Psoas muscle (tissue), 8 donors: ENCODE measurements around the gene LPP. TPM values are rescaled to one million over a fixed set of nuclear protein-coding genes. Genes with fewer than 3 reads are reported as not detected.

Source experiments
- ATAC-seq, 4 donors: fragments of 200-7000 bp; cut with Tn5 transposase; one replicate each; pipeline ENCODE4 v1.9.1; 2020; ENCODE audit warnings: moderate library complexity in 3 of 4, mild to moderate bottlenecking in 2 of 4
- DNase-seq, 2 donors: peaks; one replicate each; pipeline ENCODE4 v3.0.0-alpha.2; 2020
- H3K27ac ChIP-seq: fragments of 200-600 bp; one replicate; pipeline ENCODE4 v1.8.0; 2022
- H3K27me3 ChIP-seq, 3 donors: fragments of 200-600 bp in 1 of 3; one replicate each; pipeline versions ENCODE4 v1.6.1 to v1.8.0; 2013 to 2022; ENCODE audit warnings: low read length in 2 of 3, mild to moderate bottlenecking in 2 of 3, moderate library complexity in 1 of 3; ENCODE audit not compliant: insufficient read depth in 3 of 3
- H3K36me3 ChIP-seq, 2 donors: fragments of 200-600 bp in 1 of 2; one replicate each; pipeline versions ENCODE4 v1.6.1 to v1.8.0; 2013 to 2022; ENCODE audit warnings: low read depth in 1 of 2, mild to moderate bottlenecking in 1 of 2, moderate library complexity in 1 of 2; ENCODE audit not compliant: insufficient read depth in 1 of 2
- H3K4me1 ChIP-seq: fragments of 200-600 bp; one replicate; pipeline ENCODE4 v1.8.0; 2022
- H3K4me3 ChIP-seq: fragments of 200-600 bp; one replicate; pipeline ENCODE4 v1.8.0; 2022; ENCODE audit warnings: mild to moderate bottlenecking
- H3K9me3 ChIP-seq: fragments of 200-600 bp; one replicate; pipeline ENCODE4 v1.8.0; 2022
- CTCF ChIP-seq: fragments of 200-600 bp; IDR thresholded peaks from one replicate; pipeline ENCODE4 v1.8.0; 2022; ENCODE audit warnings: antibody characterized with exemption
- WGBS, 3 donors: extraction: QIAGEN DNeasy Blood & Tissue Kit; methylation state at CpG; one replicate each; pipeline versions ENCODE4 v1.1.6 to v1.1.7; 2013; 5-methylcytosine and 5-hydroxymethylcytosine counted together
- intact Hi-C, 2 donors: fragments of 100-400 bp; cut with DNase I; formaldehyde crosslinking; loops; one replicate each; pipeline versions ENCODE4 v1.11.0 to v1.14.2; 2022
- polyA plus RNA-seq, 3 donors: library from polyadenylated mRNA; stranded (reverse); fragments of 200-250 nt; gene quantifications; one replicate each; pipeline ENCODE4 v1.2.3, GENCODE V29; 2013
- total RNA-seq, 4 donors: library from RNA; stranded (reverse); fragmentation: NEBNext Ultra II Directional in 2 of 4; extraction: Animal tissue kit (Norgen Biotek cat#: 25700) in 2 of 4; gene quantifications; one replicate each; pipeline versions ENCODE4 v1.2.1 to v1.2.4, GENCODE V29; 2021 to 2023
- donor health status: healthy with polysubstance abuse.
- donor health status: DM: no; HTN: no; CAD: no; lungs with moderate emphysema.
- donor health status: Bipolar disorder and iron deficiency.
- donor health status: healthy.
- donor health status: DM: yes; HTN: yes; CAD: no.
- donor health status: DM: no; HTN: no; CAD: no.
- donor health status: DM: no; HTN: no; CAD: no.
- donor health status: DM: yes; HTN: yes; CAD: no.

Gene LPP
- total and polyA plus RNA-seq, 7 donors, result 2.6 to 80.3 (median 42.8) TPM

GRCh38 chr3:188513662-188514328 is 359.8 kb downstream of the LPP start:
- 85 to 94% (median 91%) methylated on average over 7 of the region's 7 CpGs for WGBS, 3 donors
- no peak for TF ChIP-seq CTCF
- Histone ChIP-seq H3K27me3 (no peaks in the 10 kb centered on the region), H3K36me3 (no peaks in the 10 kb centered on the region), H3K4me3 (no peak overlapping the region), H3K27ac (no peak overlapping the region), H3K9me3 (no peaks in the 10 kb centered on the region), H3K4me1 (peaks cover 14% of the 10 kb centered on the region)
- DNase-seq (no peak), ATAC-seq (no peak)
- intact Hi-C loops, result no loop called here

- ATAC-seq, result no peak
- intact Hi-C loops, result no loop called here
- Histone ChIP-seq H3K36me3 (no peaks in the 10 kb centered on the region), H3K9me3 (no peaks in the 10 kb centered on the region), H3K27ac (no peak overlapping the region), H3K4me3 (no peak overlapping the region), H3K27me3 (no peaks in the 10 kb centered on the region), H3K4me1 (peaks cover 12% of the 10 kb centered on the region)
- TF ChIP-seq CTCF, result no peak
- DNase-seq, result no peak
- 98 to 100% (median 100%) methylated on average over 2 of the region's 2 CpGs for WGBS, 3 donors
Measured at GRCh38 chr3:188516515-188516914, 362.6 kb downstream of the LPP start.

GRCh38 chr3:188518416-188518815 is 364.5 kb downstream of the LPP start:
- WGBS, 3 donors, result 94 to 98% (median 95%) methylated on average over 2 of the region's 2 CpGs
- TF ChIP-seq CTCF, result no peak
- Histone ChIP-seq H3K9me3 (no peaks in the 10 kb centered on the region), H3K27ac (no peak overlapping the region), H3K27me3 (no peaks in the 10 kb centered on the region), H3K4me3 (no peak overlapping the region), H3K36me3 (no peaks in the 10 kb centered on the region), H3K4me1 (peaks cover 10% of the 10 kb centered on the region)
- intact Hi-C loops, result no loop called here
- DNase-seq (no peak), ATAC-seq (no peak)

GRCh38 chr3:188518835-188519452 is 365.0 kb downstream of the LPP start:
- Histone ChIP-seq H3K4me1 (peaks cover 10% of the 10 kb centered on the region), H3K27me3 (no peaks in the 10 kb centered on the region), H3K27ac (no peak overlapping the region), H3K36me3 (no peaks in the 10 kb centered on the region), H3K4me3 (no peak overlapping the region), H3K9me3 (no peaks in the 10 kb centered on the region)
- DNase-seq, result no peak
- intact Hi-C loops, result no loop called here
- WGBS, 3 donors, result 95 to 97% (median 97%) methylated on average over 6 of the region's 6 CpGs
- no peak for TF ChIP-seq CTCF
- no peak for ATAC-seq

GRCh38 chr3:188520466-188520865 is 366.5 kb downstream of the LPP start:
- Histone ChIP-seq H3K4me1 (peaks cover 10% of the 10 kb centered on the region), H3K27ac (no peak overlapping the region), H3K36me3 (peaks cover 0 to 11% of the 10 kb centered on the region in 2 donors), H3K9me3 (no peaks in the 10 kb centered on the region), H3K27me3 (no peaks in the 10 kb centered on the region), H3K4me3 (no peak overlapping the region)
- intact Hi-C loops, result no loop called here
- TF ChIP-seq CTCF, result no peak
- DNase-seq (no peak), ATAC-seq (no peak)
- 46 to 65% (median 51%) methylated on average over 4 of the region's 4 CpGs for WGBS, 3 donors
